ENCODE measurements around the gene SLC4A5.

DNA sequence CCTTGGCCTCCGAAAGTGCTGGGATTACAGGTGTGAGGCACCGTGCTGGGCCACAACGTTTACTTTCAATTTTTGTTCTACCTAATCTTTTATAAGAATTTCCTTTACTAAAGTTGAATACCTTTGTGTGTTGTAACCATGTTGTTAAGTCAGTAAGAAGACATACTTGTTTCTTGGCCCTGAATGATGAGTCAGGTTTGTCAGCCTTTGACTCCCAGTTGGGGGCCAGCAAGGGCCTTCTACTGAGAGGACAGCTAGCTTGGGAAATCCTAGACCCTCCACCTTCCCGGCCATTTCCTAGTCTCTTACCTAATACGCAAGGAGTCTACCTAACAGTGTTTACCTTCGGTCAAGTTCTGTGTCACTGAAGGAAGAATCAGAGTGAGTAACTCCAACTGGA lies 122.1 kb downstream of the SLC4A5 start:
- TF ChIP-seq, protein P1, sequence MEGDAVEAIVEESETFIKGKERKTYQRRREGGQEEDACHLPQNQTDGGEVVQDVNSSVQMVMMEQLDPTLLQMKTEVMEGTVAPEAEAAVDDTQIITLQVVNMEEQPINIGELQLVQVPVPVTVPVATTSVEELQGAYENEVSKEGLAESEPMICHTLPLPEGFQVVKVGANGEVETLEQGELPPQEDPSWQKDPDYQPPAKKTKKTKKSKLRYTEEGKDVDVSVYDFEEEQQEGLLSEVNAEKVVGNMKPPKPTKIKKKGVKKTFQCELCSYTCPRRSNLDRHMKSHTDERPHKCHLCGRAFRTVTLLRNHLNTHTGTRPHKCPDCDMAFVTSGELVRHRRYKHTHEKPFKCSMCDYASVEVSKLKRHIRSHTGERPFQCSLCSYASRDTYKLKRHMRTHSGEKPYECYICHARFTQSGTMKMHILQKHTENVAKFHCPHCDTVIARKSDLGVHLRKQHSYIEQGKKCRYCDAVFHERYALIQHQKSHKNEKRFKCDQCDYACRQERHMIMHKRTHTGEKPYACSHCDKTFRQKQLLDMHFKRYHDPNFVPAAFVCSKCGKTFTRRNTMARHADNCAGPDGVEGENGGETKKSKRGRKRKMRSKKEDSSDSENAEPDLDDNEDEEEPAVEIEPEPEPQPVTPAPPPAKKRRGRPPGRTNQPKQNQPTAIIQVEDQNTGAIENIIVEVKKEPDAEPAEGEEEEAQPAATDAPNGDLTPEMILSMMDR (IDR thresholded peaks at IDR 0.05): no peak
- TF ChIP-seq POLR2A (IDR thresholded peaks at IDR 0.05) (no peak), EP300 (IDR thresholded peaks at IDR 0.05) (no peak)
